Measurements from ENCODE around the gene ZBTB22.

GRCh38 chr6:33289784-33290315, 27.7 kb downstream of the ZBTB22 start:
- no peak; the same call in 1 of the 2 replicates for TF ChIP-seq POLR2A (IDR thresholded peaks at IDR 0.05; ENCODE audit: low read depth, low read length)
- TF ChIP-seq TAF1 (IDR thresholded peaks at IDR 0.05; ENCODE audit: borderline replicate concordance, low read depth, low read length): no peak

Data from GM12892 (cell line).